BE2C (cell line): ENCODE measurements around the gene CDH13.

Experiments used
- DNase-seq: peaks from one replicate; pipeline ENCODE4 v3.0.0-alpha.2; 2020
- H3K27me3 ChIP-seq: fragments of 250-450 bp; sonication (Bioruptor Pico); 2 replicates; pipeline ENCODE4 v1.5.1; 2020; ENCODE audit warnings: mild to moderate bottlenecking
- H3K36me3 ChIP-seq: fragments of 250-450 bp; sonication (Bioruptor Pico); 2 replicates; pipeline ENCODE4 v1.5.1; 2020; ENCODE audit warnings: mild to moderate bottlenecking
- H3K4me1 ChIP-seq: fragments of 250-450 bp; sonication (Bioruptor Pico); 2 replicates; pipeline ENCODE4 v1.5.1; 2020
- H3K4me3 ChIP-seq: 2 replicates; pipeline ENCODE4 v1.5.1; 2011; ENCODE audit warnings: low read depth, low read length
- H3K9me3 ChIP-seq: fragments of 250-450 bp; sonication (Bioruptor Pico); 2 replicates; pipeline ENCODE4 v1.5.1; 2020
- TF ChIP-seq, protein P1 (sequence below): IDR thresholded peaks from 2 replicates; pipeline ENCODE4 v1.5.1; 2012; ENCODE audit warnings: mild to moderate bottlenecking, low read depth, low read length

Gene CDH13

DNA sequence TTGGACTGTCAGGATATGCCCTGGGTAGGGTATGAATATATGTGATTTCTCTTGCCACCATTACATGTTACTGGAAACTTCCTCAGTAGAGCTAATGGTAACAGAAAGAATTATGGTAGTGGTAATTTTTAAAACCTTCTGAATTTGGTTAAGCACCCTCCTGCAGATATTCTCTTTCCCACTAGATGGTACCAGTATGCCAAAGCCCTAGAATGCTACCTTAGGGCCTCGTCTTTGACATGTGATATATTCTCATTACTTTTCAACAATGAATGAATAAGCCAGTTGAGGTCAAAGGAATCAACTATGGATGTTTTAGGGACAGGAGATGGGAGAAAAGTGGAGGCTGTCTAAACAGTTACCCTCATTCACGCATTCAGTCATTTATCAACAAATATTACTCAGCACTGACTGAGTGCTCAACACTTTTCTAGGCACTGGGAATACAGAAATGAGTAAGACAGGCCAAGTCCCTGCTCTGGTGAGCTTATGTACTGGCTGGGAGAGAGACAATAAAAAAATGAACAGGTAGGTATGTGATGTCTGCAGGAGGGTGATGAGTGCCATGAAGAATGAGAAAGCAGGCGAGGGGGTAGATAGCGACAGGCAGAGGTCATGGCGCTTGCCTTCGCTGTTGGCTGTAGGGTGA, 14.7 kb downstream of the CDH13 start:
- TF ChIP-seq, protein P1, sequence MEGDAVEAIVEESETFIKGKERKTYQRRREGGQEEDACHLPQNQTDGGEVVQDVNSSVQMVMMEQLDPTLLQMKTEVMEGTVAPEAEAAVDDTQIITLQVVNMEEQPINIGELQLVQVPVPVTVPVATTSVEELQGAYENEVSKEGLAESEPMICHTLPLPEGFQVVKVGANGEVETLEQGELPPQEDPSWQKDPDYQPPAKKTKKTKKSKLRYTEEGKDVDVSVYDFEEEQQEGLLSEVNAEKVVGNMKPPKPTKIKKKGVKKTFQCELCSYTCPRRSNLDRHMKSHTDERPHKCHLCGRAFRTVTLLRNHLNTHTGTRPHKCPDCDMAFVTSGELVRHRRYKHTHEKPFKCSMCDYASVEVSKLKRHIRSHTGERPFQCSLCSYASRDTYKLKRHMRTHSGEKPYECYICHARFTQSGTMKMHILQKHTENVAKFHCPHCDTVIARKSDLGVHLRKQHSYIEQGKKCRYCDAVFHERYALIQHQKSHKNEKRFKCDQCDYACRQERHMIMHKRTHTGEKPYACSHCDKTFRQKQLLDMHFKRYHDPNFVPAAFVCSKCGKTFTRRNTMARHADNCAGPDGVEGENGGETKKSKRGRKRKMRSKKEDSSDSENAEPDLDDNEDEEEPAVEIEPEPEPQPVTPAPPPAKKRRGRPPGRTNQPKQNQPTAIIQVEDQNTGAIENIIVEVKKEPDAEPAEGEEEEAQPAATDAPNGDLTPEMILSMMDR = no peak
- Histone ChIP-seq H3K4me1 (no peaks in the 10 kb centered on the region), H3K36me3 (no peaks in the 10 kb centered on the region), H3K27me3 (no peaks in the 10 kb centered on the region), H3K9me3 (no peaks in the 10 kb centered on the region; the same call in none of the 2 replicates), H3K4me3 (no peak overlapping the region)
- DNase-seq = no peak

DNA sequence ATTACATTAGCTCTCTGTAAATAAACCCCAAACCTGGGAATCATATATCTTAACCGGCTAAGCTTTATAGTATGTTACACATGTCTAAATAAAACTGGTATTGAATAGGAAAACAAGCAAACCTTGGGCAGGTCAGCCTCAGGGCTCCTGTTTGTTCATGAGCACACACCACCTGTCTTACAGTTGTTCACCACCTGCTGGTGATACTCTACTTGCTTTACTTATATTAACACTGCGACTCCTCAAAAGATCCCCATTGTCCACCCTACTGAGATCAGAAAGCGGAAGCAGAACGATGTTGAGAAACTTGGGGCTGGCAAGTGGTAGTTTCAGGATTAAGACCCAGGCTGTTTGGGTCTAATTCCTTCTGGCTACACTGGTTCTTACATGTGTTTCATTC, 16.4 kb downstream of the CDH13 start:
- Histone ChIP-seq H3K9me3 (no peaks in the 10 kb centered on the region; the same call in none of the 2 replicates), H3K4me1 (no peaks in the 10 kb centered on the region), H3K36me3 (no peaks in the 10 kb centered on the region), H3K27me3 (no peaks in the 10 kb centered on the region), H3K4me3 (no peak overlapping the region)
- TF ChIP-seq, protein P1 = no peak
- DNase-seq = no peak

DNA sequence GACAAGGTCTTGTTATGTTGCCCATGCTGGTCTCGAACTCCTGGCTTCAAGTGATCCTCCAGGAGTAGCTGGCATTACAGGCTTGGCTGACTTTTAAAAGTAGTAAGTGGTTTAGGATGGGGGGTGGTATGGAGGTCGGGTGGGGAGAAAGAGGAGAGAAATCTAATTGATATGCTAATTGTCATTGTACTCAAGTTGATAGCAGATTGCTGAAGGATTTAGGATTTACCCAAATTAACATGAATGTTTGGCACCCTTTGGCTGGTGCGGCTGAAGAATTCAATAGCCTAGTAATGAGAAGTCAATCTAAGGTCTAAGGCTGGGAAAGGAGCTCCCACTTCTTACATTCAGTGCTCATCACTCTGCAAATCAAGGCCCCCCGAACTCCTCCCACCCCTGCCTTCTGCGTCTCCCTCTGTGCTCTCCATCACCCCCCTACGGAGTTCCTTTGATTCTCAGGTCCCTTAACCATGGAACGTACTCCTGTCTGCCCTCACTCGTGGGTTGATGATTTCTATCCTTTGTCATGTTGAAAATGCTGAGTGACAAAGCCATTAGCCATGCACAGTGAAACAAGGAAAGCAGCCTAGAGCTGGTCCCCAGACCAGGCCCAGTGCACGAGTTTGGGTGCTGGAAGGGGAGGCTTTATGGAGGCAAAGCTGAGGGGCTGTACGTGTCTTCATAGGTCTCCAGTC, 17.3 kb downstream of the CDH13 start:
- no peaks in the 10 kb centered on the region for H3K27me3 ChIP-seq
- H3K4me3 ChIP-seq = no peak overlapping the region
- TF ChIP-seq, protein P1 = no peak

DNA sequence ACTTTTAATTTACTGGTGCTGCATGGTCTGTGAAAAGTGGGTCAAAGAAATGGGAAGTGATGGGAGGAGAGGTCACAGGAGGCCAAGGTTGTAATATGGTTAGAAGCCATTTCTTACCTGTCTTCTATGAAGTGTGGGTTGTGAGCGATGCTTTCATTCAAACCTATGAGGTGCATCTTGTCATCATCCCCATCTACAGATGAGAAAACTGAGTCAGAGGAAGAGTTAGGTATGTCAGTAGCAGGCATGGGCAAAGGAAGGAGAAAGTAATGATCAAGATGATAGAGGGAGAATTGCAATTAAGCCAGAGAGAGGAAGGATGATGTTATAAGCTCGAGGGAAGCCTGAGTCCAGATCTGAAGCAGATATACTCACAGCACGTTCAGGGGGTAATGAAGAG, 19.7 kb downstream of the CDH13 start:
- Histone ChIP-seq H3K9me3 (no peaks in the 10 kb centered on the region; the same call in none of the 2 replicates), H3K4me1 (no peaks in the 10 kb centered on the region), H3K4me3 (no peak overlapping the region), H3K36me3 (no peaks in the 10 kb centered on the region), H3K27me3 (no peaks in the 10 kb centered on the region)
- DNase-seq = no peak
- TF ChIP-seq, protein P1 = no peak

More for the DNA sequence above, 17.3 kb downstream of the CDH13 start:
- no peak for DNase-seq
- H3K9me3 ChIP-seq = no peaks in the 10 kb centered on the region; the same call in none of the 2 replicates
- no peaks in the 10 kb centered on the region for H3K4me1 ChIP-seq
- H3K36me3 ChIP-seq = no peaks in the 10 kb centered on the region

DNA sequence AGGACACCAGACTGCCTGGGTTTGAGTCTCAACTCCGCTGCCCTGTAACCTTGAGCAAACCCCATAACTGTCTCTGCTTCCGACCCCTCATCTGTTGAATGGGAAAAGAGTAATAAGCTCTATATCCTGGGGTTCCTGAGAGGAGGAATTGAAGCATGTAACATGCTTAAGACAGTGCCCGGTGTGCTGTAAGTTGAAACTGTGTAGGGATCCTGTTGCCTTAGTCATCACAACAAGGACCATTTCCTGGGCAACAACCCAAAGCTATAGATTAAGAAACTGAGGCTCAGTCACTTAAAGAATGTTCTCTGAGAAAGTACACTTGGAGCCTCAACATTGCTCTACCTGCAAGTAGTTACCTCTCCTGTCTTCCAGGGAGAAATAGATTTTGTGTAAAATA, 23.0 kb downstream of the CDH13 start:
- DNase-seq = no peak
- H3K4me3 ChIP-seq = no peak overlapping the region
- H3K4me1 ChIP-seq = no peaks in the 10 kb centered on the region
- H3K9me3 ChIP-seq = no peaks in the 10 kb centered on the region; the same call in none of the 2 replicates
- TF ChIP-seq, protein P1 = no peak
- no peaks in the 10 kb centered on the region for H3K27me3 ChIP-seq
- no peaks in the 10 kb centered on the region for H3K36me3 ChIP-seq

DNA sequence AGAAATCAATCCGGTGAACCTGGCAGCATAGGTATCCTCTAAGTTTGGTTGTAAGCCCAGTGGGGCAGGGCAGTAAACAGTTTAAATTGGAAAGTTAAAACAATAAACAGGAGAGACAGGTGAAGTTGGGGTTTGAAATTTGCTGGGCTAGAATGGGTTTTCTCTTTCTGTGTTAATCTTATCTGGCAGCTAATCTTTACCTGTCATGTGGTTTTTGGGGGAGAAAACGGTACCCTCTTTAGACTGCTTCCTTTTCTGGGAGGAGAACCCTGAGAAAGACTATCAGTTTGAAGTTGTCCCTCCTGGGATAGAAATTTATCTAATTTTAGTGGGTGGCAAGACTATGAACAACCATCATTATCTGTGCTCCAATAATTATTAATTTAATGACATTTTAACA, 24.0 kb downstream of the CDH13 start:
- Histone ChIP-seq H3K36me3 (no peaks in the 10 kb centered on the region), H3K4me3 (no peak overlapping the region), H3K4me1 (no peaks in the 10 kb centered on the region), H3K9me3 (no peaks in the 10 kb centered on the region; the same call in none of the 2 replicates), H3K27me3 (no peaks in the 10 kb centered on the region)
- TF ChIP-seq, protein P1 = no peak
- DNase-seq = no peak
